Activated naive CD8-positive, alpha-beta T cell (primary cell): Measurements from ENCODE around the gene TBC1D2B.
A peak's percentile ranks its signal among the peaks of the same experiment; 100 is the strongest.

Experiments used
- H3K27ac Mint-ChIP-seq: one replicate; pipeline ENCODE4 v1.8.0; 2021; ENCODE audit warnings: mixed read lengths
- H3K27me3 Mint-ChIP-seq: one replicate; pipeline ENCODE4 v1.8.0; 2021; ENCODE audit warnings: mixed read lengths
- H3K36me3 Mint-ChIP-seq: one replicate; pipeline ENCODE4 v1.8.0; 2021; ENCODE audit warnings: mixed read lengths
- H3K4me1 Mint-ChIP-seq: one replicate; pipeline ENCODE4 v1.8.0; 2021; ENCODE audit warnings: low read depth, mixed read lengths
- H3K4me3 Mint-ChIP-seq: one replicate; pipeline ENCODE4 v1.8.0; 2021; ENCODE audit warnings: mild to moderate bottlenecking, mixed read lengths
- H3K9me3 Mint-ChIP-seq: one replicate; pipeline ENCODE4 v1.8.0; 2021; ENCODE audit warnings: low read depth, mixed read lengths

The TBC1D2B gene

GRCh38 chr15:78070049-78070700, 7.3 kb downstream of the TBC1D2B start:
- H3K4me3 Mint-ChIP-seq = peak overlapping the region; percentile 77
- H3K27ac Mint-ChIP-seq = no peak overlapping the region
- H3K27me3 Mint-ChIP-seq = no peaks in the 10 kb centered on the region
- peaks cover 6% of the 10 kb centered on the region for H3K36me3 Mint-ChIP-seq
- peaks cover 35% of the 10 kb centered on the region for H3K4me1 Mint-ChIP-seq
- no peaks in the 10 kb centered on the region for H3K9me3 Mint-ChIP-seq

- Mint-ChIP-seq H3K9me3 (no peaks in the 10 kb centered on the region), H3K27ac (no peak overlapping the region), H3K36me3 (peaks cover 4% of the 10 kb centered on the region), H3K27me3 (no peaks in the 10 kb centered on the region), H3K4me1 (peaks cover 32% of the 10 kb centered on the region), H3K4me3 (peak overlapping the region; percentile 77)
Observed at GRCh38 chr15:78069462-78070029, 8.0 kb downstream of the TBC1D2B start.

GRCh38 chr15:78069052-78069414, 8.5 kb downstream of the TBC1D2B start:
- Mint-ChIP-seq H3K27ac (no peak overlapping the region), H3K9me3 (no peaks in the 10 kb centered on the region), H3K4me3 (peak overlapping the region; percentile 77), H3K27me3 (no peaks in the 10 kb centered on the region), H3K36me3 (peaks cover 3% of the 10 kb centered on the region), H3K4me1 (peaks cover 27% of the 10 kb centered on the region)

- Mint-ChIP-seq H3K4me1 (peaks cover 26% of the 10 kb centered on the region), H3K27me3 (no peaks in the 10 kb centered on the region), H3K27ac (no peak overlapping the region), H3K36me3 (peaks cover 3% of the 10 kb centered on the region), H3K9me3 (no peaks in the 10 kb centered on the region), H3K4me3 (peak overlapping the region; percentile 77)
Observed at GRCh38 chr15:78067328-78068228, 9.9 kb downstream of the TBC1D2B start.

- Mint-ChIP-seq H3K27me3 (no peaks in the 10 kb centered on the region), H3K4me1 (peaks cover 21% of the 10 kb centered on the region), H3K36me3 (no peaks in the 10 kb centered on the region), H3K9me3 (no peaks in the 10 kb centered on the region), H3K4me3 (peak overlapping the region; percentile 14), H3K27ac (no peak overlapping the region)
Observed at GRCh38 chr15:78065973-78066946, 11.3 kb downstream of the TBC1D2B start.

- no peak overlapping the region for H3K27ac Mint-ChIP-seq
- H3K9me3 Mint-ChIP-seq = no peaks in the 10 kb centered on the region
- no peaks in the 10 kb centered on the region for H3K36me3 Mint-ChIP-seq
- H3K4me1 Mint-ChIP-seq = peaks cover 22% of the 10 kb centered on the region
- H3K27me3 Mint-ChIP-seq = no peaks in the 10 kb centered on the region
- no peak overlapping the region for H3K4me3 Mint-ChIP-seq
Observed at GRCh38 chr15:78065284-78065872, 12.1 kb downstream of the TBC1D2B start.

- Mint-ChIP-seq H3K36me3 (no peaks in the 10 kb centered on the region), H3K27me3 (no peaks in the 10 kb centered on the region), H3K27ac (no peak overlapping the region), H3K4me1 (peaks cover 30% of the 10 kb centered on the region), H3K4me3 (no peak overlapping the region), H3K9me3 (no peaks in the 10 kb centered on the region)
Observed at GRCh38 chr15:78064544-78064943, 13.0 kb downstream of the TBC1D2B start.

- no peak overlapping the region for H3K4me3 Mint-ChIP-seq
- H3K4me1 Mint-ChIP-seq = peaks cover 36% of the 10 kb centered on the region
- no peaks in the 10 kb centered on the region for H3K36me3 Mint-ChIP-seq
- no peaks in the 10 kb centered on the region for H3K27me3 Mint-ChIP-seq
- no peaks in the 10 kb centered on the region for H3K9me3 Mint-ChIP-seq
- H3K27ac Mint-ChIP-seq = no peak overlapping the region
Observed at GRCh38 chr15:78063970-78064385, 13.5 kb downstream of the TBC1D2B start.

- no peaks in the 10 kb centered on the region for H3K36me3 Mint-ChIP-seq
- H3K4me3 Mint-ChIP-seq = no peak overlapping the region
- no peaks in the 10 kb centered on the region for H3K9me3 Mint-ChIP-seq
- H3K27ac Mint-ChIP-seq = no peak overlapping the region
- H3K4me1 Mint-ChIP-seq = peaks cover 44% of the 10 kb centered on the region
- no peaks in the 10 kb centered on the region for H3K27me3 Mint-ChIP-seq
Observed at GRCh38 chr15:78063217-78063616, 14.3 kb downstream of the TBC1D2B start.

- no peaks in the 10 kb centered on the region for H3K36me3 Mint-ChIP-seq
- H3K9me3 Mint-ChIP-seq = no peaks in the 10 kb centered on the region
- peak overlapping the region; percentile 69 for H3K4me3 Mint-ChIP-seq
- H3K4me1 Mint-ChIP-seq = peaks cover 55% of the 10 kb centered on the region
- peak overlapping the region; percentile 85 for H3K27ac Mint-ChIP-seq
- no peaks in the 10 kb centered on the region for H3K27me3 Mint-ChIP-seq
Observed at GRCh38 chr15:78061963-78062427, 15.5 kb downstream of the TBC1D2B start.

GRCh38 chr15:78060232-78060631, 17.3 kb downstream of the TBC1D2B start:
- H3K27me3 Mint-ChIP-seq = no peaks in the 10 kb centered on the region
- H3K9me3 Mint-ChIP-seq = no peaks in the 10 kb centered on the region
- peaks cover 72% of the 10 kb centered on the region for H3K4me1 Mint-ChIP-seq
- H3K36me3 Mint-ChIP-seq = no peaks in the 10 kb centered on the region
- H3K27ac Mint-ChIP-seq = peak overlapping the region; percentile 77
- peak overlapping the region; percentile 18 for H3K4me3 Mint-ChIP-seq

- H3K4me1 Mint-ChIP-seq = peaks cover 81% of the 10 kb centered on the region
- H3K27ac Mint-ChIP-seq = peak overlapping the region; percentile 77
- peak overlapping the region; percentile 6 for H3K4me3 Mint-ChIP-seq
- H3K27me3 Mint-ChIP-seq = no peaks in the 10 kb centered on the region
- no peaks in the 10 kb centered on the region for H3K9me3 Mint-ChIP-seq
- H3K36me3 Mint-ChIP-seq = no peaks in the 10 kb centered on the region
Observed at GRCh38 chr15:78059110-78059839, 18.2 kb downstream of the TBC1D2B start.

GRCh38 chr15:78058401-78058935, 19.0 kb downstream of the TBC1D2B start:
- Mint-ChIP-seq H3K4me1 (peaks cover 88% of the 10 kb centered on the region), H3K36me3 (peaks cover 5% of the 10 kb centered on the region), H3K27ac (peak overlapping the region; percentile 77), H3K4me3 (no peak overlapping the region), H3K9me3 (no peaks in the 10 kb centered on the region), H3K27me3 (no peaks in the 10 kb centered on the region)
